HEK293T (cell line): Measurements from ENCODE around the gene PER3.
A peak's percentile ranks its signal among the peaks of the same experiment; 100 is the strongest.

ENCODE experiments used
- CTCF ChIA-PET: fragments of 350-600 bp; formaldehyde crosslinking; extraction: SDS; loops from one replicate; lab custom pipeline; 2021; ENCODE audit warnings: antibody characterized with exemption, inconsistent platforms; lab: Yijun Ruan, JAX
- POLR2A ChIA-PET: fragments of 350-600 bp; formaldehyde crosslinking; extraction: SDS; loops from one replicate; lab custom pipeline; 2020; ENCODE audit warnings: antibody characterized with exemption, inconsistent platforms; lab: Yijun Ruan, JAX
- DNase-seq: peaks from one replicate; pipeline ENCODE4 v3.0.0; 2012; ENCODE audit warnings: mixed read lengths; ENCODE audit errors: extremely low spot score
- ARNT ChIP-seq: fragments of 450-650 bp; IDR thresholded peaks from 2 replicates; pipeline ENCODE4 v1.6.1; 2017; ENCODE audit warnings: mild to moderate bottlenecking
- BHLHE40 ChIP-seq: fragments of 450-650 bp; IDR thresholded peaks from 2 replicates; pipeline ENCODE4 v1.6.1; 2016; ENCODE audit warnings: mild to moderate bottlenecking, moderate library complexity, borderline replicate concordance
- CTBP1 ChIP-seq: fragments of 450-650 bp; IDR thresholded peaks from 2 replicates; pipeline ENCODE4 v1.6.1; 2016; ENCODE audit warnings: borderline replicate concordance
- ELF4 ChIP-seq: fragments of 450-650 bp; IDR thresholded peaks from 2 replicates; pipeline ENCODE4 v1.6.1; 2017; ENCODE audit warnings: antibody characterized with exemption
- FOXA1 ChIP-seq: fragments of 450-650 bp; IDR thresholded peaks from 2 replicates; pipeline ENCODE4 v1.6.1; 2016; ENCODE audit warnings: mild to moderate bottlenecking
- FOXK2 ChIP-seq: fragments of 450-650 bp; IDR thresholded peaks from 2 replicates; pipeline ENCODE4 v1.6.1; 2016; ENCODE audit warnings: mild to moderate bottlenecking
- FOXM1 ChIP-seq: fragments of 450-650 bp; IDR thresholded peaks from 2 replicates; pipeline ENCODE4 v1.6.1; 2017; ENCODE audit warnings: mild to moderate bottlenecking, borderline replicate concordance
- HDGF ChIP-seq: fragments of 450-650 bp; IDR thresholded peaks from 2 replicates; pipeline ENCODE4 v1.6.1; 2017; ENCODE audit warnings: antibody characterized with exemption, borderline replicate concordance
- L3MBTL2 ChIP-seq: fragments of 450-650 bp; conservative IDR thresholded peaks from 2 replicates; pipeline ENCODE4 v1.6.1; 2016; ENCODE audit warnings: mild to moderate bottlenecking
- LEF1 ChIP-seq: fragments of 450-650 bp; IDR thresholded peaks from 2 replicates; pipeline ENCODE4 v1.6.1; 2017; ENCODE audit warnings: mild to moderate bottlenecking, borderline replicate concordance
- NFRKB ChIP-seq: fragments of 450-650 bp; IDR thresholded peaks from 2 replicates; pipeline ENCODE4 v1.6.1; 2016; ENCODE audit warnings: mild to moderate bottlenecking, moderate library complexity
- SP1 ChIP-seq: fragments of 450-650 bp; IDR thresholded peaks from 2 replicates; pipeline ENCODE4 v1.6.1; 2017
- SUZ12 ChIP-seq: fragments of 450-650 bp; IDR thresholded peaks from 2 replicates; pipeline ENCODE4 v1.6.1; 2016; ENCODE audit warnings: mild to moderate bottlenecking
- TARDBP ChIP-seq: fragments of 450-650 bp; IDR thresholded peaks from 2 replicates; pipeline ENCODE4 v1.6.1; 2016
- ZNF384 ChIP-seq: fragments of 450-650 bp; IDR thresholded peaks from 2 replicates; pipeline ENCODE4 v1.6.1; 2016
- TF ChIP-seq, protein P1 (sequence below): fragments of 450-650 bp; IDR thresholded peaks from 2 replicates; pipeline ENCODE4 v1.6.1; 2016

The PER3 gene

DNA sequence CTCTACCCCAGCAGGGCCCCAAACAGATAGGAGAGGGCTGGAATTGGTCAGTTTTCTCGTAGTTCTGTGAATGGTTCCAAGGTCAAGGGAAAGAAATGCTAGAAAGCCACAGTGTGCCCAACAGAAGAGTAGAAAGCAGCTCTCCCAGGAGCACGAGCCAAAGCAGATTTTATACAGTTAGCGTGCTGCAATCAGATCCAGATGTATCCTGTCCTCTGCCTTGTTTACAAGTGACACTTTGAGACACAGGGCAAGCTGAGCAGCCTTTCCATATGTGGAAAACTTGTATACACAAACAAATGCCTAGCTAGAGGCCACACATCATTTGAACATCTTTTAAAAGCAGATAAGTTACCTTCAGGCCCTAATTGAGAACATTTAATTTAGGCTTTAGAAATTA is 6.5 kb upstream of the PER3 start:
- TF ChIP-seq ARNT: no peak
- no peak for TF ChIP-seq ELF4
- no peak for TF ChIP-seq L3MBTL2
- no peak for TF ChIP-seq SUZ12
- no peak for TF ChIP-seq TARDBP
- TF ChIP-seq FOXK2: no peak
- TF ChIP-seq LEF1: no peak
- TF ChIP-seq SP1: no peak
- no peak for TF ChIP-seq ZNF384
- no peak for TF ChIP-seq FOXA1
- TF ChIP-seq BHLHE40: no peak
- TF ChIP-seq CTBP1: no peak
- no peak for TF ChIP-seq HDGF
- TF ChIP-seq NFRKB: no peak
- TF ChIP-seq, protein P1, sequence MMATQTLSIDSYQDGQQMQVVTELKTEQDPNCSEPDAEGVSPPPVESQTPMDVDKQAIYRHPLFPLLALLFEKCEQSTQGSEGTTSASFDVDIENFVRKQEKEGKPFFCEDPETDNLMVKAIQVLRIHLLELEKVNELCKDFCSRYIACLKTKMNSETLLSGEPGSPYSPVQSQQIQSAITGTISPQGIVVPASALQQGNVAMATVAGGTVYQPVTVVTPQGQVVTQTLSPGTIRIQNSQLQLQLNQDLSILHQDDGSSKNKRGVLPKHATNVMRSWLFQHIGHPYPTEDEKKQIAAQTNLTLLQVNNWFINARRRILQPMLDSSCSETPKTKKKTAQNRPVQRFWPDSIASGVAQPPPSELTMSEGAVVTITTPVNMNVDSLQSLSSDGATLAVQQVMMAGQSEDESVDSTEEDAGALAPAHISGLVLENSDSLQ: no peak
- ChIA-PET CTCF (no interaction called here), POLR2A (no interaction called here)
- DNase-seq: no peak

DNA sequence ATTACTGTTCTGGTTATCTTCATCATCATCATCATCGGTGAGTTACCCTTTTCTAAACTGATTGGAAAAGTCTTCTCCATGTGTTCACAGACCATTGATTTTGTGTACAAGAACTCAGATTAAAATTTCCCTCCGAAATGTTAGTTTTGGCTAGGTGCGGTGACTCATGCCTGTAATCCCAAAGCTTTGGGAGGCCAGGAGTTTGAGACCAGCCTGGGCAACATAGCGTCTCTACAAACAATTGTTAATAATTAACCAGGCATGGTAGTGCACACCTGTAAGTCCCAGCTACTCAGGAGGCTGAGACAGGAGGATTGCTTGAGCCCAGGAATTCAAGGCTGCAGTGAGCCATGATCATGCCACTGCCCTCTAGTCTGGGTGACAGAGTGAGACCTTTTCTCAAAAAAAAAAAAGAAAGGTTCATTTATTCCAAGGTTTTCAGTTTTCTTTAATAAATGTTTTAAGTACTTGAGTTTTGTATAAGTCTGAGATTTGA is 5.9 kb upstream of the PER3 start:
- DNase-seq: no peak
- ChIA-PET CTCF (no interaction called here), POLR2A (no interaction called here)
- TF ChIP-seq ARNT (no peak), L3MBTL2 (no peak), ZNF384 (no peak), FOXA1 (no peak), SUZ12 (no peak), CTBP1 (no peak), FOXK2 (no peak), LEF1 (no peak), NFRKB (no peak), HDGF (no peak), ELF4 (no peak), BHLHE40 (no peak), SP1 (no peak), FOXM1 (no peak)
- TF ChIP-seq, protein P1: no peak

DNA sequence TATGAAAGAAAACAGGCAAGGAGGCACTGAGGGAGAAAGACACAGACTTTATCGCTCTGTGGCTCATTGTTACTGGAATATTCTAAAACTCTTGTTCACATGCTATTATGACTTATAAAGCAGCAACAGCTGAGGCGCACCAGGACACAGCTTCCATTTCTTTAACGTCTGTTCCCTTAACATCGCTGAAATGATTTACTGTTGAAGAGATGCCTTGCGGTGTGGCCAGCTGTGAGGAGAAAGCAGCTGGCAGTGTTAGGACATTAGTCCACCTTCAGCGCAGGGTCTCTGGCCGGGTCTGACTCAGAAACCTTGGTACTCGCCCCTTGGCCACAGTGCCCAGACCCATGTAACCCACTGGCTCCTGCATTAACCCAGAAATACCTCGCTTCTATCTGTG is 3.1 kb upstream of the PER3 start:
- no peak for TF ChIP-seq CTBP1
- TF ChIP-seq ELF4: no peak
- TF ChIP-seq FOXK2: no peak
- no peak for TF ChIP-seq FOXA1
- no peak for TF ChIP-seq ZNF384
- TF ChIP-seq TARDBP: no peak
- no peak for TF ChIP-seq BHLHE40
- TF ChIP-seq, protein P1: no peak
- no peak for TF ChIP-seq NFRKB
- no peak for TF ChIP-seq ARNT
- TF ChIP-seq FOXM1: no peak
- no peak for TF ChIP-seq SP1
- no peak for TF ChIP-seq L3MBTL2
- no peak for TF ChIP-seq LEF1
- no peak for TF ChIP-seq SUZ12
- no peak for TF ChIP-seq HDGF
- ChIA-PET CTCF (no interaction called here), POLR2A (interaction anchor here (3.0 kb wide), 1 partner anchor 10 kb away, joined by 12 read pairs; the partner anchor contains the start of gene VAMP3)
- DNase-seq: no peak

DNA sequence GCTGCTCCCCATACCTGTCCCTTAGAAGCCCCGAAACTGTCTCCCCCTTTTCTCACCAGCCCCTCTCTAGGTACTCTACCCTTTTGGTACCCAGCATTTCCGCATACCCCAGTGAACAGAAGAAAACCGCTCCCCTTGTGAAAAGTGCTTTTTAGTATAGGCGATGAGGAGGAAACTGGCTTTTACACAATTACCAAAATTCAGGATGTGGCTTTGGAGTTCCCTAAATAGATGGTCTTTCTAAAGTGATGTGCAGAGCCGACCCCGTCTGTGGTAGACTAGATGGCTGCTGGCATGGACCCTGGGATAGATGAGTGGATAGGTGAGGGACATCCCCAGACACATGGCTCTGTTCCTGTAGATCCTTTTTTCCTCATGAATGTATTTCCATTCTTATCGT is 2.6 kb upstream of the PER3 start:
- CTCF ChIA-PET: no interaction called here
- DNase-seq: no peak
- TF ChIP-seq ELF4: no peak
- TF ChIP-seq SP1: no peak
- no peak for TF ChIP-seq TARDBP
- no peak for TF ChIP-seq ZNF384
- no peak for TF ChIP-seq L3MBTL2
- TF ChIP-seq HDGF: no peak
- no peak for TF ChIP-seq ARNT
- TF ChIP-seq FOXM1: no peak
- POLR2A ChIA-PET: interaction anchor here (3.0 kb wide), 1 partner anchor 10 kb away, joined by 12 read pairs; the partner anchor contains the start of gene VAMP3

DNA sequence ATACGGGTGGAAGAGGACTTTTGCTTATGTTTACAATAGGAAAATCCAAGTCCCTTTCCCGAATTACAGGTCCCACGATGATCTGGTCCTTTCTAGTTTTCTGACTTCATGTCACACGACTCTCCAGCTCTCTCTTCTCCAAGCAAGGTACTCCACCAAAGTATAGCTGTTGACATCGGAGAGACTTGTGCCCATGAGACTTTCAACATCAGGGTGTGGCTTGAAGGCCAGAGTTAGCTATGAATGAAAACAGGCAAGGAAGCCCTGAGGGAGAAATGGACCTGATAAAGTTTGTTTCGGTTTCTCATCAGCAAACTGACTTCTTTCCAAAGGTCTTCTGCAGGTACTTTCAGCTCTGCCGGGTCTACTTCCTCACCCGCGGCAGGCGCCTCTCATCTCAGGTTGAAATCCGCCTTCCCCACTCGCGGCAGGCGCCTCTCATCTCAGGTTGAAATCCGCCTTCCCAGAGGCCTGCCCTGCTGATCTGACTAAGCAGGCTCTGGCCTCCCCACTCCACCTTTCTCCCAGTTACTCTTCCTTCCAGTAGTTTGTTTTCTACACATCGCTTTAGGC is 2.1 kb upstream of the PER3 start:
- POLR2A ChIA-PET: interaction anchor here (3.0 kb wide), 1 partner anchor 11 kb away, joined by 12 read pairs; the partner anchor contains the start of gene VAMP3
- DNase-seq: no peak
- CTCF ChIA-PET: interaction anchor here (0.6 kb wide), 1 partner anchor 557 kb away, joined by 3 read pairs; no protein-coding TSS in a partner anchor
- no peak for TF ChIP-seq L3MBTL2
- TF ChIP-seq FOXA1: no peak
- no peak for TF ChIP-seq HDGF
- TF ChIP-seq FOXM1: no peak
- no peak for TF ChIP-seq ELF4
- no peak for TF ChIP-seq SP1
- TF ChIP-seq TARDBP: no peak
- no peak for TF ChIP-seq ZNF384
- TF ChIP-seq FOXK2: no peak
- TF ChIP-seq LEF1: no peak
- TF ChIP-seq BHLHE40: no peak
- TF ChIP-seq ARNT: no peak

DNA sequence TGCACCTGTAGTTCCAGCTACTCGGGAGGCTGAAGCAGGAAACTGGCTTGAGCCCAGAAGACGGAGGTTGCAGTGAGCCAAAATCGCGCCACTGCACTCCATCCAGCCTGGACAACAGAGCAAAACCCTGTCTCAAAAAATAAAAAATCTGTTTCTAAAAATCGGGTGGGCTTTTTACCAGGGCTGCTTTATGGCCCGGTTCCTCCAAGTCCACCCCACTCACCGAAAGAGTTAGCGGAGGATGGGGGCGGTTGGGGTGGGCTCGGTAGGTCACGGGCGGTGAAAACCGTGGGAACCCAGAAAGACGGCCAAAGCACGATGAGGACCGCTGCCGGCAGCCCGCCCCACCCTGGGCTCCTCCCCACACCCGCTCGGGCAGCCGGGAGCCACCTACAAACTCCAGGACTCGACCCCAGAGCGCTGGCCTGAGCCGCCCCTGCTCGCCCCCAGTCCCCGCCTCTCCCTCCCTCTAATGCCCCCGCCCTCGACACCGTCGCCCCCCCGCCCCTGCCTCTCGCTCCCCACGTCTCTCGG is 846 bp upstream of the PER3 start:
- POLR2A ChIA-PET: no interaction called here
- peak; percentile 53 for DNase-seq
- CTCF ChIA-PET: interaction anchor here (0.6 kb wide), 1 partner anchor 25 kb away, joined by 4 read pairs; no protein-coding TSS in a partner anchor
- TF ChIP-seq SUZ12 (no peak), NFRKB (no peak), FOXA1 (no peak), TARDBP (no peak), CTBP1 (no peak), ARNT (no peak), BHLHE40 (no peak), LEF1 (no peak), ZNF384 (no peak)
- TF ChIP-seq, protein P1: no peak
